ENCODE data around the gene OR8J1.
"Not testable (repeated sequence)": the region's sequence is repeated elsewhere in the genome, so short reads cannot be mapped to it uniquely, and the experiment has no call there.

Gene OR8J1

DNA sequence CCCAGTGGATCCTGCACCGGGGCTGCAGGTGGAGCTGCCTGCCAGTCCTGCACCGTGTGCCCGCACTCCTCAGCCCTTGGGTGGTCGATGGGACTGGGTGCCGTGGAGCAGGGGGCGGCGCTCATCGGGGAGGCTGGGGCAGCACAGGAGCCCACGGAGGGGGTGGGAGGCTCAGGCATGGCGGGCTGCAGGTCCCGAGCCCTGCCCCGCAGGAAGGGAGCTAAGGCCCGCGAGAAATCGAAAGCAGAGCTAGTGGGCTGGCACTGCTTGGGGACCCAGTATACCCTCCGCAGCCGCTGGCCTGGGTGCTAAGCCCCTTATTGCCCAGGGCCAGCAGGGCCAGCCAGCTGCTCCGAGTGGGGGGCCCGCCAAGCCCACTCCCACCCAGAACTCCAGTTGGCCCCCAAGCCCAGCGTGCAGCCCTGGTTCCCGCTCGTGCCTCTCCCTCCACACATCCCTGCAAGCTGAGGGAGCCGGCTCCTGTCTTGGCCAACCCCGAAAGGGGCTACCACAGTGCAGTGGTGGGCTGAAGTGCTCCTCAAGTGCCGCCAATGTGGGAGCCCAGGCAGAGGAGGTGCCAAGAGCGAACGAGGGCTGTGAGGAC is 47.9 kb downstream of the OR8J1 start:
- not testable (repeated sequence) for H3K4me3 ChIP-seq (ENCODE audit: low read length); H3K9ac ChIP-seq (ENCODE audit: low read depth, low read length); H3K4me1 ChIP-seq (ENCODE audit: control insufficient read depth, insufficient read depth, low read length); H3K9me3 ChIP-seq (replicated peaks; ENCODE audit: low read length); H3K4me2 ChIP-seq (ENCODE audit: low read length); H3K36me3 ChIP-seq (ENCODE audit: insufficient read depth, low read length); H3K27me3 ChIP-seq (ENCODE audit: control insufficient read depth, insufficient read depth, low read length)

DNA sequence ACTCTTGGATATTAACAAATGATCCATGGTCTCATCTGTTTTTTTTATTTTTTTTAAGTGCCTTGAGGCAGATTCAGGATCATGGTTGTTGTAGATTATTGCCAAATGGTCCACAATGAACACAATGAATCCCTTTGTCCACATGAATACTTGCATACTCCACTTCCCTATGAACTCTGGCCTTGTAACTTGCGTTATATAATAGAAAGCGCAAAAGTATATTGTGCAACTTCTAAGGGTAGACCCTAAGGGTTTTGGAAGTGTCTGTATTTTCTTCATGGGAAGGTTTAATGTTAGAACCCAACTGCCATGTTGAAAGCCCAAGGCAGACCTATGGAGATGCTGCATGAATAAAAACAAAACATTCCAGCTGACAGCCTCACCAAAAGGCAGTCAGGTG is 50.3 kb downstream of the OR8J1 start:
- Histone ChIP-seq H3K36me3 (ENCODE audit: insufficient read depth, low read length) (no peaks in the 10 kb centered on the region), H3K9me3 (replicated peaks; ENCODE audit: low read length) (no peaks in the 10 kb centered on the region), H3K4me3 (ENCODE audit: low read length) (no peak overlapping the region), H3K9ac (ENCODE audit: low read depth, low read length) (no peak overlapping the region), H3K27me3 (ENCODE audit: control insufficient read depth, insufficient read depth, low read length) (no peaks in the 10 kb centered on the region), H3K4me2 (ENCODE audit: low read length) (no peak overlapping the region), H3K4me1 (ENCODE audit: control insufficient read depth, insufficient read depth, low read length) (no peaks in the 10 kb centered on the region)

DNA sequence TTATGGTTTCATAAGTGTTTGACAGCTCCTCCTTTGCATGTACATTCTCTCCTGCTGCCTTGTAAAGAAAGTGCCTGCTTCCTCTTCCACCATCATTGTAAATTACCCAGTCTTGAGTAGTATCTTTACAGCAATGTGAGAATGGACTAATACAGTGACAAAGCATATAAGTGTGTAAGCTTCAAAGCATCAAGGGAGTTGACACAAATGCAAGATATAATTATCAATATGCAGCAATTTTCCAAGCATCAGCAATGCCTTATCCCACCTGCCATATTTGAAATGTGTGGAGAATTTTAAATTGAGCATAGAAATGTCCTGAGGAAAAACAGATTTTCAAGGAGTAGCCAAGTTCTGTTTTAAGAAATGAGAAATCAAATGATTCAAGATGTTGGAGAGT is 56.7 kb downstream of the OR8J1 start:
- no peaks in the 10 kb centered on the region for H3K9me3 ChIP-seq (replicated peaks; ENCODE audit: low read length)
- H3K27me3 ChIP-seq (ENCODE audit: control insufficient read depth, insufficient read depth, low read length) = no peaks in the 10 kb centered on the region
- H3K4me3 ChIP-seq (ENCODE audit: low read length) = no peak overlapping the region
- no peak overlapping the region for H3K9ac ChIP-seq (ENCODE audit: low read depth, low read length)
- H3K4me1 ChIP-seq (ENCODE audit: control insufficient read depth, insufficient read depth, low read length) = no peaks in the 10 kb centered on the region
- H3K36me3 ChIP-seq (ENCODE audit: insufficient read depth, low read length) = no peaks in the 10 kb centered on the region
- H3K4me2 ChIP-seq (ENCODE audit: low read length) = no peak overlapping the region
